HEK293T (cell line): ENCODE results near the gene PTGES.

Experiments used
- ARNT ChIP-seq: fragments of 450-650 bp; IDR thresholded peaks from 2 replicates; pipeline ENCODE4 v1.6.1; 2017; ENCODE audit warnings: mild to moderate bottlenecking
- BHLHE40 ChIP-seq: fragments of 450-650 bp; IDR thresholded peaks from 2 replicates; pipeline ENCODE4 v1.6.1; 2016; ENCODE audit warnings: mild to moderate bottlenecking, moderate library complexity, borderline replicate concordance
- ELF4 ChIP-seq: fragments of 450-650 bp; IDR thresholded peaks from 2 replicates; pipeline ENCODE4 v1.6.1; 2017; ENCODE audit warnings: antibody characterized with exemption
- FOXK2 ChIP-seq: fragments of 450-650 bp; IDR thresholded peaks from 2 replicates; pipeline ENCODE4 v1.6.1; 2016; ENCODE audit warnings: mild to moderate bottlenecking
- FOXM1 ChIP-seq: fragments of 450-650 bp; IDR thresholded peaks from 2 replicates; pipeline ENCODE4 v1.6.1; 2017; ENCODE audit warnings: mild to moderate bottlenecking, borderline replicate concordance
- HDGF ChIP-seq: fragments of 450-650 bp; IDR thresholded peaks from 2 replicates; pipeline ENCODE4 v1.6.1; 2017; ENCODE audit warnings: antibody characterized with exemption, borderline replicate concordance
- L3MBTL2 ChIP-seq: fragments of 450-650 bp; conservative IDR thresholded peaks from 2 replicates; pipeline ENCODE4 v1.6.1; 2016; ENCODE audit warnings: mild to moderate bottlenecking
- NFRKB ChIP-seq: fragments of 450-650 bp; IDR thresholded peaks from 2 replicates; pipeline ENCODE4 v1.6.1; 2016; ENCODE audit warnings: mild to moderate bottlenecking, moderate library complexity
- SP1 ChIP-seq: fragments of 450-650 bp; IDR thresholded peaks from 2 replicates; pipeline ENCODE4 v1.6.1; 2017
- TARDBP ChIP-seq: fragments of 450-650 bp; IDR thresholded peaks from 2 replicates; pipeline ENCODE4 v1.6.1; 2016
- ZNF384 ChIP-seq: fragments of 450-650 bp; IDR thresholded peaks from 2 replicates; pipeline ENCODE4 v1.6.1; 2016
- TF ChIP-seq, protein P1 (sequence below): fragments of 450-650 bp; IDR thresholded peaks from 2 replicates; pipeline ENCODE4 v1.6.1; 2016

GRCh38 chr9:129701549-129701948 lies 51.3 kb downstream of the PTGES start:
- no peak for TF ChIP-seq ARNT
- no peak for TF ChIP-seq BHLHE40
- no peak for TF ChIP-seq NFRKB
- TF ChIP-seq SP1: no peak
- no peak for TF ChIP-seq L3MBTL2
- no peak for TF ChIP-seq HDGF
- TF ChIP-seq FOXK2: no peak
- TF ChIP-seq FOXM1: no peak
- no peak for TF ChIP-seq TARDBP
- TF ChIP-seq ZNF384: no peak
- TF ChIP-seq ELF4: no peak
- TF ChIP-seq, protein P1, sequence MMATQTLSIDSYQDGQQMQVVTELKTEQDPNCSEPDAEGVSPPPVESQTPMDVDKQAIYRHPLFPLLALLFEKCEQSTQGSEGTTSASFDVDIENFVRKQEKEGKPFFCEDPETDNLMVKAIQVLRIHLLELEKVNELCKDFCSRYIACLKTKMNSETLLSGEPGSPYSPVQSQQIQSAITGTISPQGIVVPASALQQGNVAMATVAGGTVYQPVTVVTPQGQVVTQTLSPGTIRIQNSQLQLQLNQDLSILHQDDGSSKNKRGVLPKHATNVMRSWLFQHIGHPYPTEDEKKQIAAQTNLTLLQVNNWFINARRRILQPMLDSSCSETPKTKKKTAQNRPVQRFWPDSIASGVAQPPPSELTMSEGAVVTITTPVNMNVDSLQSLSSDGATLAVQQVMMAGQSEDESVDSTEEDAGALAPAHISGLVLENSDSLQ: no peak
